Inflammatory macrophage treated with lipopolysaccharide for 4 hours (primary cell): Measurements from ENCODE around the gene PARD3B.
A peak's percentile ranks its signal among the peaks of the same experiment; 100 is the strongest.

Experiments used
- DNase-seq: peaks from one replicate; pipeline ENCODE4 v3.0.0-alpha.2; 2020

The PARD3B gene

GRCh38 chr2:205220559-205220958 lies 675.3 kb downstream of the PARD3B start:
- no peak for DNase-seq

GRCh38 chr2:205232086-205232485 lies 686.8 kb downstream of the PARD3B start:
- no peak for DNase-seq

GRCh38 chr2:205235434-205235833 lies 690.2 kb downstream of the PARD3B start:
- DNase-seq: no peak

GRCh38 chr2:205237524-205237923 lies 692.2 kb downstream of the PARD3B start:
- DNase-seq: no peak

GRCh38 chr2:205245001-205245400 lies 699.7 kb downstream of the PARD3B start:
- no peak for DNase-seq

- no peak for DNase-seq
Measured at GRCh38 chr2:205245652-205246051, 700.4 kb downstream of the PARD3B start.

- no peak for DNase-seq
Measured at GRCh38 chr2:205259121-205259520, 713.8 kb downstream of the PARD3B start.

GRCh38 chr2:205261516-205262020 lies 716.3 kb downstream of the PARD3B start:
- DNase-seq: no peak

- DNase-seq: no peak
Measured at GRCh38 chr2:205267323-205267722, 722.0 kb downstream of the PARD3B start.

- no peak for DNase-seq
Measured at GRCh38 chr2:205270689-205271088, 725.4 kb downstream of the PARD3B start.

- no peak for DNase-seq
Measured at GRCh38 chr2:205273148-205273547, 727.9 kb downstream of the PARD3B start.

GRCh38 chr2:205273627-205274026 lies 728.4 kb downstream of the PARD3B start:
- no peak for DNase-seq

- DNase-seq: no peak
Measured at GRCh38 chr2:205274801-205275200, 729.5 kb downstream of the PARD3B start.

GRCh38 chr2:205276116-205276777 lies 731.0 kb downstream of the PARD3B start:
- DNase-seq: no peak

- no peak for DNase-seq
Measured at GRCh38 chr2:205280596-205281236, 735.4 kb downstream of the PARD3B start.

- DNase-seq: no peak
Measured at GRCh38 chr2:205283736-205284270, 738.5 kb downstream of the PARD3B start.

GRCh38 chr2:205284334-205284733 lies 739.1 kb downstream of the PARD3B start:
- no peak for DNase-seq

- no peak for DNase-seq
Measured at GRCh38 chr2:205287316-205287715, 742.0 kb downstream of the PARD3B start.

- DNase-seq: no peak
Measured at GRCh38 chr2:205288686-205289085, 743.4 kb downstream of the PARD3B start.

- no peak for DNase-seq
Measured at GRCh38 chr2:205290299-205290698, 745.0 kb downstream of the PARD3B start.

GRCh38 chr2:205292665-205293295 lies 747.5 kb downstream of the PARD3B start:
- no peak for DNase-seq

- DNase-seq: peak; percentile 91
Measured at GRCh38 chr2:205293559-205293958, 748.3 kb downstream of the PARD3B start.

GRCh38 chr2:205296959-205297358 lies 751.7 kb downstream of the PARD3B start:
- no peak for DNase-seq

- DNase-seq: no peak
Measured at GRCh38 chr2:205297368-205297767, 752.1 kb downstream of the PARD3B start.
